ENCODE measurements around the gene RBMS3. TPM values are rescaled to one million over a fixed set of nuclear protein-coding genes. Genes with fewer than 3 reads are reported as not detected.

RBMS3 gene
- total RNA-seq, 1 experiment from 2014 or later: 1.3 TPM

DNA sequence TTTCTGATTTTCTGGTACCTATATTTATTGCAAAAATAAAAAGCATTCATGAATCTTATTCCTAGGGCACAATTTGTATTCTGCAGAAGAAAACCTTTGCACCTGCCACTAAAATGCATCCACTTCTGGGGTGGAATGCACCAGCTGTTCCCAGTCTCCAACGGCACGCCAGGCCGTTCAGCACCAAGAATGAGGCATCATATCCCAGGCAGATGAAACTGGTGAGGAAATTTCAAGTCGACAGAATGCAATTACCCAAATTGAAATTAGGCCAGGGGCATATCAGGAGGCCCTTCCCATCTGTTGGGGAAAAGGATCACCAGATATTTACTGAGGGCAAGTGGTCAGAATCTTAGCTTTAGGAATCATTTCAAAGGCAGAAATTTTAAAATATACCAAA is 13.6 kb upstream of the RBMS3 start:
- DNase-seq: no peak
- Mint-ChIP-seq H3K9me3 (ENCODE audit: low read depth, unreplicated experiment) (no peaks in the 10 kb centered on the region), H3K4me3 (ENCODE audit: low read depth, unreplicated experiment) (no peak overlapping the region), H3K27me3 (ENCODE audit: unreplicated experiment) (no peaks in the 10 kb centered on the region), H3K27ac (ENCODE audit: unreplicated experiment) (no peak overlapping the region), H3K36me3 (ENCODE audit: insufficient read depth, unreplicated experiment) (no peaks in the 10 kb centered on the region), H3K4me1 (ENCODE audit: low read depth, unreplicated experiment) (no peaks in the 10 kb centered on the region)
- no TSS peak for BruUV-seq (replicated peaks)
- intact Hi-C loops (cut with micrococcal nuclease; ENCODE audit: unreplicated experiment): no loop called here
- TF ChIP-seq, protein P1, sequence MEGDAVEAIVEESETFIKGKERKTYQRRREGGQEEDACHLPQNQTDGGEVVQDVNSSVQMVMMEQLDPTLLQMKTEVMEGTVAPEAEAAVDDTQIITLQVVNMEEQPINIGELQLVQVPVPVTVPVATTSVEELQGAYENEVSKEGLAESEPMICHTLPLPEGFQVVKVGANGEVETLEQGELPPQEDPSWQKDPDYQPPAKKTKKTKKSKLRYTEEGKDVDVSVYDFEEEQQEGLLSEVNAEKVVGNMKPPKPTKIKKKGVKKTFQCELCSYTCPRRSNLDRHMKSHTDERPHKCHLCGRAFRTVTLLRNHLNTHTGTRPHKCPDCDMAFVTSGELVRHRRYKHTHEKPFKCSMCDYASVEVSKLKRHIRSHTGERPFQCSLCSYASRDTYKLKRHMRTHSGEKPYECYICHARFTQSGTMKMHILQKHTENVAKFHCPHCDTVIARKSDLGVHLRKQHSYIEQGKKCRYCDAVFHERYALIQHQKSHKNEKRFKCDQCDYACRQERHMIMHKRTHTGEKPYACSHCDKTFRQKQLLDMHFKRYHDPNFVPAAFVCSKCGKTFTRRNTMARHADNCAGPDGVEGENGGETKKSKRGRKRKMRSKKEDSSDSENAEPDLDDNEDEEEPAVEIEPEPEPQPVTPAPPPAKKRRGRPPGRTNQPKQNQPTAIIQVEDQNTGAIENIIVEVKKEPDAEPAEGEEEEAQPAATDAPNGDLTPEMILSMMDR (IDR thresholded peaks at IDR 0.05; ENCODE audit: unreplicated experiment): no peak
- CTCF ChIA-PET: no interaction called here

- no peaks in the 10 kb centered on the region for H3K36me3 Mint-ChIP-seq (ENCODE audit: insufficient read depth, unreplicated experiment)
- BruUV-seq (replicated peaks): no TSS peak
- no peak overlapping the region for H3K4me3 Mint-ChIP-seq (ENCODE audit: low read depth, unreplicated experiment)
- no peaks in the 10 kb centered on the region for H3K27me3 Mint-ChIP-seq (ENCODE audit: unreplicated experiment)
- intact Hi-C loops (cut with micrococcal nuclease; ENCODE audit: unreplicated experiment): no loop called here
- H3K27ac Mint-ChIP-seq (ENCODE audit: unreplicated experiment): no peak overlapping the region
- H3K9me3 Mint-ChIP-seq (ENCODE audit: low read depth, unreplicated experiment): no peaks in the 10 kb centered on the region
- no peaks in the 10 kb centered on the region for H3K4me1 Mint-ChIP-seq (ENCODE audit: low read depth, unreplicated experiment)
- no peak for DNase-seq
- TF ChIP-seq, protein P1 (IDR thresholded peaks at IDR 0.05; ENCODE audit: unreplicated experiment): no peak
- CTCF ChIA-PET: no interaction called here
These were observed 12.2 kb upstream of the RBMS3 start for GRCh38 chr3:29268651-29269050.

DNA sequence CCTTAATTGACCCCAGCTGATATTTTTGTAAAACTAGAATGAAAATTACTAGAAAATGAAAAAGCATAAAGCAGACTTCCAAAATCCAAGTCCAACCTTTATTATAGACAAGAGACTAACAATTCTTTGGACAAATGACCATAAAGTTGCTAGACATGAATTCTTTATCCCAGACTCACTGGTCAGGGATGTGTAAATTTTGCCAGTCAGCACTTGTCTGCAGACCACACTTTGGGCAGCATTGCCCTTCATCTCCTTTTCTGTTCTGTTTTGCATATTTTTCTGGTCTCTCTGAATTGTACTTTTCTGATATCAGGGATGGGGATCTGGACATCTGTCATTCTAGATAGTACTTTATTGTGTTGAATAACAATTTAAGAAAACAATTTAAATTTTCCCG is 10.1 kb upstream of the RBMS3 start:
- Mint-ChIP-seq H3K27me3 (ENCODE audit: unreplicated experiment) (no peaks in the 10 kb centered on the region), H3K4me1 (ENCODE audit: low read depth, unreplicated experiment) (no peaks in the 10 kb centered on the region), H3K4me3 (ENCODE audit: low read depth, unreplicated experiment) (no peak overlapping the region), H3K27ac (ENCODE audit: unreplicated experiment) (no peak overlapping the region), H3K9me3 (ENCODE audit: low read depth, unreplicated experiment) (no peaks in the 10 kb centered on the region), H3K36me3 (ENCODE audit: insufficient read depth, unreplicated experiment) (no peaks in the 10 kb centered on the region)
- CTCF ChIA-PET: no interaction called here
- TF ChIP-seq, protein P1 (IDR thresholded peaks at IDR 0.05; ENCODE audit: unreplicated experiment): no peak
- intact Hi-C loops (cut with micrococcal nuclease; ENCODE audit: unreplicated experiment): no loop called here
- no TSS peak for BruUV-seq (replicated peaks)
- no peak for DNase-seq

GRCh38 chr3:29271475-29271874 is 9.4 kb upstream of the RBMS3 start:
- CTCF ChIA-PET: no interaction called here
- H3K27ac Mint-ChIP-seq (ENCODE audit: unreplicated experiment): no peak overlapping the region
- H3K9me3 Mint-ChIP-seq (ENCODE audit: low read depth, unreplicated experiment): no peaks in the 10 kb centered on the region
- H3K4me1 Mint-ChIP-seq (ENCODE audit: low read depth, unreplicated experiment): no peaks in the 10 kb centered on the region
- H3K4me3 Mint-ChIP-seq (ENCODE audit: low read depth, unreplicated experiment): no peak overlapping the region
- intact Hi-C loops (cut with micrococcal nuclease; ENCODE audit: unreplicated experiment): no loop called here
- no peak for DNase-seq
- no peaks in the 10 kb centered on the region for H3K27me3 Mint-ChIP-seq (ENCODE audit: unreplicated experiment)
- BruUV-seq (replicated peaks): no TSS peak
- H3K36me3 Mint-ChIP-seq (ENCODE audit: insufficient read depth, unreplicated experiment): no peaks in the 10 kb centered on the region
- TF ChIP-seq, protein P1 (IDR thresholded peaks at IDR 0.05; ENCODE audit: unreplicated experiment): no peak

DNA sequence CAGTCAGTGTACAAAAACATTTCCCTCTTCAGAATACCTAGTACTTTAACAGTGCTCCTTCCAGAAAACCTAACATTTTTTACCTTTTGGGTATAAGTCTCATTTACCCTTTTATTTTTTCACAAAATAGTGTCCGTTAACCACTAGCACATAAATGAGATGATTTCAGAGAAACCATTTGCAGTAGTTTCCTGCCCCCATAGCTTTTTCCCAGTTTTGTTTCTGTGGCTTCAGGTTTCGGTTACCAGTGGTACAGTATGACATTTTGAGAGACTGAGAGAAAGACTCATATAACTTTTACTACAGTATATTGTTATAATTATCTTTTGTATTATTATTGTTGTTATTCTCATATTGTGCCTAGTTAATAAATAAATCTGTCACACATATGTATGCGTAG is 6.2 kb upstream of the RBMS3 start:
- intact Hi-C loops (cut with micrococcal nuclease; ENCODE audit: unreplicated experiment): no loop called here
- no TSS peak for BruUV-seq (replicated peaks)
- Mint-ChIP-seq H3K4me1 (ENCODE audit: low read depth, unreplicated experiment) (no peaks in the 10 kb centered on the region), H3K4me3 (ENCODE audit: low read depth, unreplicated experiment) (no peak overlapping the region), H3K36me3 (ENCODE audit: insufficient read depth, unreplicated experiment) (no peaks in the 10 kb centered on the region), H3K27ac (ENCODE audit: unreplicated experiment) (no peak overlapping the region), H3K9me3 (ENCODE audit: low read depth, unreplicated experiment) (no peaks in the 10 kb centered on the region), H3K27me3 (ENCODE audit: unreplicated experiment) (no peaks in the 10 kb centered on the region)
- CTCF ChIA-PET: no interaction called here
- TF ChIP-seq, protein P1 (IDR thresholded peaks at IDR 0.05; ENCODE audit: unreplicated experiment): no peak
- no peak for DNase-seq
